HEK293 (cell line): ENCODE data around the gene AGFG1.

Experiments
- CTCF ChIP-seq: fragments of 450-650 bp; formaldehyde crosslinking; IDR thresholded peaks from 2 replicates; pipeline ENCODE4 v1.5.1; 2016; ENCODE audit warnings: missing biosample characterization, missing genetic modification characterization
- PATZ1 ChIP-seq: fragments of 450-650 bp; formaldehyde crosslinking; IDR thresholded peaks from 2 replicates; pipeline ENCODE4 v1.5.1; 2016; ENCODE audit warnings: missing biosample characterization, missing genetic modification characterization
- REST ChIP-seq: fragments of 450-650 bp; formaldehyde crosslinking; IDR thresholded peaks from 2 replicates; pipeline ENCODE4 v1.5.1; 2016; ENCODE audit warnings: missing biosample characterization, missing genetic modification characterization
- ZBTB1 ChIP-seq: fragments of 450-650 bp; formaldehyde crosslinking; IDR thresholded peaks from 2 replicates; pipeline ENCODE4 v1.5.1; 2016; ENCODE audit warnings: missing biosample characterization, missing genetic modification characterization
- ZBTB10 ChIP-seq: fragments of 450-650 bp; formaldehyde crosslinking; IDR thresholded peaks from 2 replicates; pipeline ENCODE4 v1.5.1; 2016; ENCODE audit warnings: missing biosample characterization, missing genetic modification characterization
- ZBTB26 ChIP-seq: fragments of 450-650 bp; formaldehyde crosslinking; optimal IDR thresholded peaks from 2 replicates; pipeline ENCODE3; 2016; ENCODE audit warnings: missing biosample characterization, mild to moderate bottlenecking, missing genetic modification characterization
- ZIC2 ChIP-seq: fragments of 450-650 bp; formaldehyde crosslinking; IDR thresholded peaks from 2 replicates; pipeline ENCODE4 v1.5.1; 2016; ENCODE audit warnings: missing biosample characterization, missing genetic modification characterization
- ZNF26 ChIP-seq: fragments of 450-650 bp; formaldehyde crosslinking; IDR thresholded peaks from 2 replicates; pipeline ENCODE4 v1.5.1; 2016; ENCODE audit warnings: missing biosample characterization, missing genetic modification characterization
- ZNF623 ChIP-seq: fragments of 450-650 bp; formaldehyde crosslinking; IDR thresholded peaks from 2 replicates; pipeline ENCODE4 v1.5.1; 2016; ENCODE audit warnings: missing biosample characterization, missing genetic modification characterization

- TF ChIP-seq CTCF (tag by site-specific recombination) (no peak), ZNF26 (no peak), ZIC2 (no peak), ZNF623 (tag by site-specific recombination) (no peak), ZBTB26 (tag by site-specific recombination) (no peak), PATZ1 (no peak), ZBTB10 (no peak), ZBTB1 (tag by site-specific recombination) (no peak), REST (tag by site-specific recombination) (no peak)
Measured at GRCh38 chr2:227509076-227509475, 37.1 kb downstream of the AGFG1 start.
